ENCODE results near the gene CX3CL1. TPM values are rescaled to one million over a fixed set of nuclear protein-coding genes. Genes with fewer than 3 reads are reported as not detected.

Gene CX3CL1
- total and polyA plus RNA-seq, 2 of the 4 experiments (the other 2 are of a cell fraction), result 0.18 to 0.77 TPM

- Histone ChIP-seq H2AK5ac (ENCODE audit: low read depth, low read length) (no peak overlapping the region), H4K5ac (ENCODE audit: low read depth, low read length) (no peak overlapping the region), H3K4me1 (ENCODE audit: control insufficient read depth, insufficient read depth, low read length) (peaks cover 3% of the 10 kb centered on the region; the same call in 1 of the 2 replicates), H3K9me1 (ENCODE audit: insufficient read depth, low read length) (no peaks in the 10 kb centered on the region), H2BK120ac (ENCODE audit: low read depth, low read length) (no peak overlapping the region), H3K9ac (ENCODE audit: low read depth, low read length) (no peak overlapping the region), H3K36me3 (ENCODE audit: control insufficient read depth, insufficient read depth, low read length) (no peaks in the 10 kb centered on the region), H2AK9ac (replicated peaks; ENCODE audit: low read depth, low read length, poor library complexity) (no peak overlapping the region), H2AFZ (replicated peaks; ENCODE audit: low read length, poor library complexity) (peak overlapping the region; percentile 44), H3K27ac (ENCODE audit: insufficient read depth, low read length) (no peak overlapping the region), H4K8ac (ENCODE audit: low read depth in 2 of 2, low read length in 2 of 2) (no peak overlapping the region), H3K4me2 (ENCODE audit: low read depth, low read length) (no peak overlapping the region), H3K23ac (ENCODE audit: low read depth, low read length) (no peak overlapping the region), H3K18ac (ENCODE audit: low read depth, low read length) (no peak overlapping the region), H2BK15ac (ENCODE audit: low read depth, low read length) (no peak overlapping the region), H4K91ac (ENCODE audit: insufficient read depth, low read depth, low read length) (no peak overlapping the region), H4K20me1 (ENCODE audit: insufficient read depth, low read length) (no peaks in the 10 kb centered on the region), H3K14ac (replicated peaks; ENCODE audit: low read depth, low read length) (no peak overlapping the region), H2BK20ac (ENCODE audit: low read depth, low read length) (no peak overlapping the region), H3K4ac (ENCODE audit: low read depth, low read length) (no peak overlapping the region), H3K79me1 (ENCODE audit: low read depth in 1 of 2, low read length in 2 of 2) (no peaks in the 10 kb centered on the region), H3K27me3 (ENCODE audit: control insufficient read depth, insufficient read depth, low read length) (peaks cover 13% of the 10 kb centered on the region), H3K9me3 (ENCODE audit: control insufficient read depth, insufficient read depth, low read length) (no peaks in the 10 kb centered on the region), H3K56ac (ENCODE audit: extremely low read depth, insufficient read depth, low read length) (no peak overlapping the region), H2BK5ac (ENCODE audit: low read depth, low read length, poor library complexity, severe bottlenecking) (no peak overlapping the region), H3K4me3 (ENCODE audit: insufficient read depth, low read depth, low read length) (no peak overlapping the region)
- in situ Hi-C loops (cut with MboI; ENCODE audit: low sequenced_read_pairs), result no loop called here
- ATAC-seq (ENCODE audit: low read depth) (no peak), DNase-seq (no peak)
- TF ChIP-seq ELK1 (IDR thresholded peaks at IDR 0.05; ENCODE audit: borderline replicate concordance, low read depth, low read length) (no peak), FOS (IDR thresholded peaks at IDR 0.05; ENCODE audit: low read depth, low read length) (no peak), CTCF (conservative IDR thresholded peaks at IDR 0.05; ENCODE audit: low read depth, low read length) (no peak), RAD21 (IDR thresholded peaks at IDR 0.05; ENCODE audit: low read length) (no peak), MAZ (IDR thresholded peaks at IDR 0.05; ENCODE audit: borderline replicate concordance, low read depth, low read length) (no peak), BHLHE40 (IDR thresholded peaks at IDR 0.05; ENCODE audit: low read depth, low read length) (no peak), SMC3 (IDR thresholded peaks at IDR 0.05; ENCODE audit: low read depth, low read length) (no peak), NFE2L2 (IDR thresholded peaks at IDR 0.05; ENCODE audit: low read depth, low read length) (no peak), MXI1 (IDR thresholded peaks at IDR 0.05; ENCODE audit: borderline replicate concordance, low read depth, low read length) (no peak), CEBPB (IDR thresholded peaks at IDR 0.05; ENCODE audit: low read depth, low read length) (no peak), RCOR1 (IDR thresholded peaks at IDR 0.05; ENCODE audit: insufficient replicate concordance, low read length) (no peak), MAFK (IDR thresholded peaks at IDR 0.05; ENCODE audit: low read depth, low read length) (no peak), POLR2A (IDR thresholded peaks at IDR 0.05; ENCODE audit: low read depth, low read length) (no peak), RFX5 (IDR thresholded peaks at IDR 0.05; ENCODE audit: low read depth, low read length) (no peak), CHD1 (IDR thresholded peaks at IDR 0.05; ENCODE audit: low read depth, low read length) (no peak), USF2 (IDR thresholded peaks at IDR 0.05; ENCODE audit: low read depth, low read length) (no peak)
- BruUV-seq (replicated peaks), result no TSS peak
- CTCF ChIA-PET, result no interaction called here
- 79% methylated on average over 4 of the region's 11 CpGs; no CpG with 5 or more reads in 1 of the 2 experiments for WGBS, 2 experiments (ENCODE audit: extremely low coverage in 2 of 2, insufficient read length in 1 of 2)
- POLR2A ChIA-PET (ENCODE audit: unreplicated experiment), result no interaction called here
- dilution Hi-C loops (cut with HindIII; ENCODE audit: low sequenced_read_pairs, unreplicated experiment), result no loop called here
- intact Hi-C loops (cut with micrococcal nuclease), result no loop called here
Observed at GRCh38 chr16:57384248-57385070, 12.2 kb downstream of the CX3CL1 start.
